GM23248 (cell line): Measurements from ENCODE around the gene PRR19.

ENCODE experiments used
- EZH2 ChIP-seq: fragments of 200-600 bp; sonication (generic); IDR thresholded peaks from 2 replicates; pipeline ENCODE4 v1.6.1; 2018; ENCODE audit warnings: antibody characterized with exemption, mild to moderate bottlenecking; ENCODE audit not compliant: insufficient read depth, poor library complexity, severe bottlenecking
- EZH2phosphoT487 ChIP-seq: fragments of 200-600 bp; sonication (generic); IDR thresholded peaks from 2 replicates; pipeline ENCODE4 v1.6.1; 2018; ENCODE audit warnings: antibody characterized with exemption, moderate library complexity, mild to moderate bottlenecking, low read depth; ENCODE audit not compliant: insufficient read depth

GRCh38 chr19:42357290-42357689, 55.4 kb downstream of the PRR19 start:
- TF ChIP-seq EZH2phosphoT487 (no peak), EZH2 (no peak)
